Ammon's horn (tissue), 1 donor: ENCODE results near the gene CTNNA3.
A peak's percentile ranks its signal among the peaks of the same experiment; 100 is the strongest.

Source experiments
- DNase-seq: peaks from one replicate; pipeline ENCODE4 v3.0.0-alpha.2; 2016; ENCODE audit warnings: low spot score

The CTNNA3 gene

GRCh38 chr10:66931340-66931948 is 764.6 kb downstream of the CTNNA3 start:
- DNase-seq: peak; percentile 88

- peak; percentile 36 for DNase-seq
Observed at GRCh38 chr10:66929375-66929774, 766.6 kb downstream of the CTNNA3 start.

GRCh38 chr10:66928776-66929175 is 767.2 kb downstream of the CTNNA3 start:
- DNase-seq: no peak

GRCh38 chr10:66927971-66928770 is 767.8 kb downstream of the CTNNA3 start:
- DNase-seq: peak; percentile 78

- peak; percentile 47 for DNase-seq
Observed at GRCh38 chr10:66927251-66927935, 768.6 kb downstream of the CTNNA3 start.

- DNase-seq: no peak
Observed at GRCh38 chr10:66926841-66927240, 769.2 kb downstream of the CTNNA3 start.

- peak; percentile 95 for DNase-seq
Observed at GRCh38 chr10:66925896-66926715, 769.9 kb downstream of the CTNNA3 start, which contains the start of gene LRRTM3. TSS of gene LRRTM3 (plus strand) at chr10:66926036.

GRCh38 chr10:66925373-66925772 is 770.6 kb downstream of the CTNNA3 start:
- DNase-seq: no peak

GRCh38 chr10:66924674-66925345 is 771.2 kb downstream of the CTNNA3 start:
- no peak for DNase-seq

- no peak for DNase-seq
Observed at GRCh38 chr10:66919248-66919647, 776.7 kb downstream of the CTNNA3 start.

GRCh38 chr10:66917104-66917503 is 778.9 kb downstream of the CTNNA3 start:
- no peak for DNase-seq

- DNase-seq: no peak
Observed at GRCh38 chr10:66916030-66916429, 780.0 kb downstream of the CTNNA3 start.

GRCh38 chr10:66910671-66911070 is 785.3 kb downstream of the CTNNA3 start:
- DNase-seq: no peak

- no peak for DNase-seq
Observed at GRCh38 chr10:66892871-66893270, 803.1 kb downstream of the CTNNA3 start.

- no peak for DNase-seq
Observed at GRCh38 chr10:66888237-66888636, 807.8 kb downstream of the CTNNA3 start.

GRCh38 chr10:66886848-66887247 is 809.1 kb downstream of the CTNNA3 start:
- no peak for DNase-seq

GRCh38 chr10:66882271-66882670 is 813.7 kb downstream of the CTNNA3 start:
- no peak for DNase-seq

- no peak for DNase-seq
Observed at GRCh38 chr10:66881814-66882213, 814.2 kb downstream of the CTNNA3 start.

GRCh38 chr10:66880826-66881225 is 815.2 kb downstream of the CTNNA3 start:
- DNase-seq: no peak

- no peak for DNase-seq
Observed at GRCh38 chr10:66880292-66880691, 815.7 kb downstream of the CTNNA3 start.

GRCh38 chr10:66877361-66877760 is 818.6 kb downstream of the CTNNA3 start:
- DNase-seq: no peak
